ENCODE results near the gene UBE2Q1.

Gene UBE2Q1

GRCh38 chr1:154557939-154558719, at the start of gene UBE2Q1:
TSS of gene UBE2Q1 (minus strand) at chr1:154558662. CDS start at chr1:154558553, 109 bp downstream.
- peak; percentile 40 for DNase-seq (ENCODE audit: low spot score)

GRCh38 chr1:154607609-154608396, 49.3 kb upstream of the UBE2Q1 start, which contains the start of gene ADAR:
TSS of gene ADAR (minus strand) at chr1:154608186. CDS start at chr1:154608006, 180 bp downstream.
- peak; percentile 84 for DNase-seq (ENCODE audit: low spot score)

- no peak for DNase-seq (ENCODE audit: low spot score)
These were observed 48.7 kb upstream of the UBE2Q1 start for GRCh38 chr1:154607106-154607608.

DNA sequence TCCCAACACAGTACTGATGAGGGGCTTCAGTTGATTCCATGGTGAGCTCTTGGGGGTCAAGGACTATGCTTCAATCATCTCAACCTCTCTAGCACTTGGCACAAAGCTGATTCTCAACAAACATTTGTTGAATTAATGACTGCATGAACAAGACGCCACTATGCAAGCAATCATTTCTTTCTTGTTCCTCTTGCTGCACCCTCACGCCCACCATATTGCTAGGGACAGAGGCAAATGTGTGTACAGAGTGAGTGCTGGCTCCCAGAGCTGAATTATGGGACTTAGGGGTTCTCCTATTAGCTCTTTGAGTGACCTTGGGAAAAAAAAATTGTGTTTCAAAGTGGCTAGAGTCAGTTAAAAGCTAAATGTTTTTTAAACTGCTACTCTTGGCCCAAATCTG, 47.1 kb upstream of the UBE2Q1 start:
- DNase-seq (ENCODE audit: low spot score), result no peak

GRCh38 chr1:154603317-154603716, 44.9 kb upstream of the UBE2Q1 start:
- DNase-seq (ENCODE audit: low spot score), result no peak

- DNase-seq (ENCODE audit: low spot score), result no peak
These were observed 41.2 kb upstream of the UBE2Q1 start for GRCh38 chr1:154599658-154600057.

DNA sequence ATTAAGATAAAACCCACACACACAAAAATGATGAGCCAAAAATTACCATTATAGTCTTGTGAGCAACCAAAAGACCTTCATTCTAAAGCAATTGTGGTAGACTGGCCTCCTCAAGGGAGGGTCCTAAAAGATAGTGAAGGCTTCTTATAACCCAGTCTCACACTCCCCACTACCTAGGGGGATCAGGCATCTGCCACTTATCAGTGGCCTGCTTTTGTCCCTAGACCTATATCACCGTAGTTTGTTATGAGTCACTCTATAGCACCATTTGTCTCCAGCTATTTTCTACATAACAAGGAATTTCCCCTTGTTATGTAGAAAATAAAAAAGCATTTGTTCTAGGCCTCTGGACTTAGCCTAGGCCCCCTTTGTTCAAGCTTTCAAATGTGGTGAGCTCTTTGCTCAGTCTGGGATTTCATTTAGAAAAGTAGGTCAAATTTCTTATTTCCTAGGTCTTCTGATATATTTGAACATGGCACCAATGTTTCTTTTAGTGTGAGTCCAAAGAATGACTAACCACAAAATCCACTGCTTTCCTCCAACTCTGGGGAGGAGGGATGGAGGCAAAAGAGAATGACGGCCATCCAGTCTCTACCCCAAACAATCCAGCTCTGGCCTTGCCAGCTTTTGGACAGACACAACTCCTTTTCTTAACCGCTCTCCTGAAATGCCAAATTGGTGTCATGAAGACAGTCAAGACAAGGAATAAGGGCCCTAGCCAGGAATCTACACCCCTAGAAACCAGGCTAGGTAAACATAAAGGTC, 40.6 kb upstream of the UBE2Q1 start:
- no peak for DNase-seq (ENCODE audit: low spot score)

DNA sequence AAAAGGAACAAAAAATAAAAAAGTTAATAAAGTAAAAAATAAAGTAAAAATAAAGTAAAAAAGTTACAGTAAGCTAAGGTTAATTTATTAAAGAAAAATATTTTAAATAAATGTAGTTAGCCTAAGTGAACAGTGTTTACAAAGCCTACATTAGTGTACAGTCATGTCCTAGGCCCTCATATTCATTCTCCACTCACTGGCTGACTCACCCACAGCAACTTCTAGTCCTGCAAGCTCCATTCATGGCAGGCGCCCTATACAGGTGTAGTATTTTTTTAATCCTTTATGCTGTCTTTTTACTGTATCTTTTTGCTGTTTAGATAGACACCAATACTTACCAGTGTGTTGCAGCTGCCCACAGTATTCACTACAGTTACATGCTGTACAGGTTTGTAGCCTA, 37.2 kb upstream of the UBE2Q1 start:
- DNase-seq (ENCODE audit: low spot score), result no peak

DNA sequence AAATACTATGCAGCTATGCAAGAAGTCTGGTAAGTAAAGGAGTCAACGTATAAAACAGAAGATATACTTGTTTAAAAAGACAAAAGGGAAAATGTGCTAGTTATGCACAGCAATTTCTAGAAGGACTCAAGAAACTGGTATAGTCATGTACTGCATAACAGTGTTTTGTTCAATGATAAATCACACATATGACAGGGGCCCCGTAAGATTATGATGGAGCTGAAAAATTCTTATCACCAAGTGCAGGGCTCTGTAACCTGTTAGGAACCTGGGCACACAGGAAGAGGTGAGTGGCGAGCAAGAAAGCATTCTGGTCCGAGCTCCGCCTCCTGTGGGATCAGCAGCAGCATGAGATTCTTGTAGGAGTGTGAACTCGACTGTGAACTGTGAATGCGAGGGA, 36.3 kb upstream of the UBE2Q1 start:
- DNase-seq (ENCODE audit: low spot score), result no peak

- no peak for DNase-seq (ENCODE audit: low spot score)
These were observed 34.9 kb upstream of the UBE2Q1 start for GRCh38 chr1:154593390-154593789.

- no peak for DNase-seq (ENCODE audit: low spot score)
These were observed 32.7 kb upstream of the UBE2Q1 start for GRCh38 chr1:154591206-154591605.

DNA sequence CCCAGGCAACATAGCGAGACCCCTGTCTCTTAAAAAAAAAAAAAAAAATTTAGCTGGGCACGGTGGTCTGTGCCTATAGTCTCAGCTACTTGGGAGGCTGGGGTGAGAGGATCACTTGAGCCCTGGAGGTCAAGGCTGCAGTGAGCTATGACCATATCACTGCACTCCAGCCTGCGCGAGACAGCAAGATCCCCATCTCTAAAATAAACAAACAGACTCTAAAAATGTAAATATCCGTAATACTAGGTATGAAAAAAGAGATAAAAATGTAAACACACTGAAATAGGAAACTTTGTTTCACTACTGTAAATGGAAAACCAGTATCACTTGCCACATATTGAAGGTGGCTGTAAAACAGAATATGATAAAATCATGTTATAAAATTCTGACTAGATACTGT, 32.3 kb upstream of the UBE2Q1 start:
- DNase-seq (ENCODE audit: low spot score), result no peak

DNA sequence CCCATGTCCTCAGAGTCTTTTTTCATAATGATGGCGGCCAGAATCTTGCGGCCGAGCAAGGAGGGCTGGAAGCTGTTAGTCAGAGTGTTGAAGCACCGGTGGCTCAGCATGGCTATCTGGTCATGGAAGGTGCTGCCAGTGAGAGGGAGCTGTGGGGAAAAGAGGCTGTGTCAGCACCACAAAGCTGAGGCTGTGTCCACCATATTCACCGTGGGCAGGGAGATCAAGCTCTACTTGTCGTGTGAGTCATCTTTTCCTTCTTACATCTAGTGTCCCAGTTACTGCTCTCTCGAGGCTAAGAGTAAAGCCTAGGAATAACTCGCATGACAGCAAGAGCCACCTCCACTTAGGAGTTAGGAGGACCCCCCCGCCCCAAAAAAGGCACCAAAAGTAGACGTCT, 31.3 kb upstream of the UBE2Q1 start:
- no peak for DNase-seq (ENCODE audit: low spot score)

DNA sequence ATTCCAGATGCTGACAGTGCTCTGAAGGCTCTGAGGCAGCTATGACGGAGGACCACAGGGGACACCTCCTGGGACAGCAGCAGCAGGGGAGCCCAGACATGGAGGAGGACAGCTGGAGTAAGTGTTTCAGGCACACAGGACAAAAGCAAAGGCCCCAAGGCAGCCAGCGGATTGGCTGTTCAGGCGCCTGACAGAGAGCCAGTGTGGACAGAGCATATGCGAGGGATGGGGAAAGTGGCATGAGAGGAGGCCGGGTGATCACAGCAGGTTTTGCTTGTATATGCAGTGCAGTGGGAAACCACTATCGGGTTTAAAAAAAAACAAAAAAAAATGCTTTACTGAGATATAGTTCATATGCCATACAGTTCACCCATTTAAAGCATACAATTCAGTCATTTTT, 28.2 kb upstream of the UBE2Q1 start:
- no peak for DNase-seq (ENCODE audit: low spot score)

DNA sequence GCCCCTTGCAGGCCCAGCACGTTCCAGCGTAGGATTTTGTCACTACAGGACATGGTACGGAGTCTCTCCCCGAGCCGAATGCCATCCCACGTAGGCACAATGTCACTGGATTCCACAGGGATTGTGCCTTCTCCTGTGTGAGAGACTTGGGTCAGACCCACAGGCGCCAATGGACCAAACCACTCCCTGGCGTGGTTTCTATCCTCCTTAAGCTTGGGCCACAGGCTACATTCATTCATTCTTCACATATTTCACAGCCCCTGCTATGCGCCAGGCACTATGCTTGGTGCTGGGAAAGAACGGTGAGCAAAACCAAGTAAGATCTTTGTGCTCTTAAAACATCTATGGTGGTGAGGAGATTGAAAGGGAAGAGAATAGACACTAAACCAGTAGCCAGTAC, 27.8 kb upstream of the UBE2Q1 start:
- no peak for DNase-seq (ENCODE audit: low spot score)

DNA sequence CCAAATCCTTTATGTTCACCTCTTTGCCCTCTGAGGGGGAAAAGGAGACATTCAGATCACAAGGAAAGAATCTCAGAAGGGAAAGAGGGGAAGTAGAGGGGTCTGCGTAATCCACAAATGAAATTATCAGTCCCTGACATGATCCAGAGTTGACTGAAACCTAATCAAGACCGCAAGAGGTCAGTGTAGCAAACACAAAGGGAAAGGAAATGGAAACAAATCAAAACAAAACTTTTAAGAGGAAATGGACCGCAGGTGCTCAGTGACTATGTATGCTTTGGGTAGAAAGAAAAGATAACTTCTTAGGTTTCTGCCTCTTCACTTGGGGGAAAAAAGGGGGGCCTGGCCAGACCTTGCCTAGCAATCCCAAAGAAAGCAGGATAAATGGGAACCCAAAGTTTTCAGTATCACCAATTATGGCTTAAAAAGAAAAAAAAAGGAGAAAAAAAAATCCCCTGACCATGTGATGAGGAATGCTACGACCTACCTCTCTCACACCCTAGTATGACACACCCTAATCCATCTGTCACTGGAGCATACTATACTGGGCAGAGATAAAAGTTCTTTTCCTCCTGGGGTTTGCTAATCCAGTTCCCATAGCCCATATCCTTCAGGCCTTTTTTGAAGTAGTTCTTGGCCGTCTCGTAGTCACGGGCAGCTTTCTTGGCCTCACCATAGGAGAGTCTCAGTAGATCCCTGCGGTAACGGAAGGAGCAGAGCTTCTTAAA, 26.0 kb upstream of the UBE2Q1 start:
- DNase-seq (ENCODE audit: low spot score), result no peak

DNA sequence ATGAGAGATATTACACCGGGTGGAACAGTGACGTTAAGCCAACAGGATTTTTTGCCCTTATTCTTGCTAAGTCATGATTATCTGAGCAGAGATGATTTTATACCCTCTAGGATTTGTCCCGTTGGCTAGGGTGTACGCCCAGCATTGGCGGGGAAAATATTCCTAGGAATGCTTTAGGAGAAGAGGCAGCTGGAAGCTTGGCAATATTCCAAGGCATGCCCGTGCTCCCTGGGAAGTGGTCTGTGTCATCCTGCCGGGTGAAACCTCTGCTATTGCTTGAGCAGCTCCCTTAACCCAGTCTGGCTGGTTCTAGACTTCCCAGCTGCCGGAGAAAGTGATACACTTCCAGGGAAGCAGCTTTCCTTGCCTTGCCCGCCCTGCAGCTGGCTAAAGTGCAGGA, 25.3 kb upstream of the UBE2Q1 start:
- no peak for DNase-seq (ENCODE audit: low spot score)

- DNase-seq (ENCODE audit: low spot score), result no peak
These were observed 24.4 kb upstream of the UBE2Q1 start for GRCh38 chr1:154582885-154583284.

DNA sequence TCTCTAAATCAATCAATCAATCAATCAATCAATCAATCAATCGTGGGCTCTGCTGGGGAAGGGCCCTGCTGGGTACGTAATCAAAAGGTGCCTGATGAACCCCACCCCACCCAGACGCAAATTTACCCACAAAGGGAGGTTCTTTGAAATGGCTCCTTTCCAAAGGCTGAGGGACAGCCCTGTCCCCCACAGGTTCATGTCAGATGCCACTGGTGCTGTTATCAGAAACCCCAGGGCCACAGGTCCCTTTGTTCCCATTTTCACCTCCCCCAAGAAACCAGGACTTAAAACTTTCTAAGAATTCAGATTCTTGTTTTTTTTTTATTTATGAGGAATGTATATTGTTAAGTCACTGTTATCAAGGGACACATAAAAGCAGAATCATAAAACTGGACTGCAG, 23.3 kb upstream of the UBE2Q1 start:
- DNase-seq (ENCODE audit: low spot score), result no peak

DNA sequence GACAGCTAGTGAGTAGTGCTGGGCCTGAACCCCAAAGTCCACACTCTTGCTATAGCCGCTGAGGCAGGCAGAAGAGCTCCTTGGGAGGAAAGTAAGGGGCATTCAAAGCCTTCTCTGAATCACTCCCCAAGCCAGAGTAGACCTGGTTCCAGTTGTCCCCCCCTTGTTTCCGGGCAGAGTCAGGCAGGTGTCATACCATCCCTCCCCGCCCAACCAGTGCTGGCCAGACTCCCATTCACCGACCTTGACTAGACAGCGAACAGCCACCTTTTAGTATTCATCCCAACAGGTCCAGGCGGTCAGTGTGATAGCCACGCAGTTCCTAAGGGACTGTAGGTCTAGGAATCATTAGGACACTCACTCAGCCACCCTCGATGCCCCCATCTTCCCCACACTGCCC, 20.9 kb upstream of the UBE2Q1 start:
- no peak for DNase-seq (ENCODE audit: low spot score)

DNA sequence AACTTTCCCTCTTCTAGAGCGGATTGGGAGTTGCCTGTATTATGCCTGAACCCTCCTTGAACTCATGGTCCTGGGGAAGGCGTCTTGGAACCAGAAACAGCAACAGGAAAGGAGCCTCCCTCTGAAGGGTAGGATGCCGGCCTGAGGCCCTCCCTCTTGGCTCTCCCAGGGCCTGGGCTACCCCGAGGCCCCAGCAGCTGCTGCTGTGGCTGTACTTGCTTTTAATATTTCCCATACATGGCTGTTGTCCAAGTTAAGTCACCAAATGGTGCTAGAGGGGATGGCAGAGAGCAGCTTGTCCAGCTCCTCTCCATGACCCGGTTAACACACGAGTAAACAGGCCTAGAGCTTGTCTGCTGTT, 19.6 kb upstream of the UBE2Q1 start:
- DNase-seq (ENCODE audit: low spot score), result no peak

All from hematopoietic multipotent progenitor cell treated with erythropoietin and hydrocortisone succinate and interleukin-3 and kit ligand, for 17 days (in vitro differentiated cells).